K562 (cell line): Measurements from ENCODE around the gene HSD17B8. TPM values are rescaled to one million over a fixed set of nuclear protein-coding genes. Genes with fewer than 3 reads are reported as not detected.

Source experiments
- ASH1L ChIP-seq: fragments of 450-650 bp; IDR thresholded peaks from 2 replicates; pipeline ENCODE4 v1.6.1; 2018; ENCODE audit warnings: borderline replicate concordance, mild to moderate bottlenecking, low read depth; ENCODE audit not compliant: partially characterized antibody
- CBX1 ChIP-seq: sonication (generic); IDR thresholded peaks from 2 replicates; pipeline ENCODE4 v1.6.1; 2016; ENCODE audit warnings: antibody characterized with exemption, low read depth, mild to moderate bottlenecking
- CBX3 ChIP-seq, 2 experiments: IDR thresholded peaks; 1 replicate in 1 of 2; 2 replicates in 1 of 2; pipeline ENCODE4 v1.6.1; 2012; ENCODE audit warnings: inconsistent platforms in 2 of 2, low read length in 2 of 2, borderline replicate concordance in 1 of 2, control low read depth in 1 of 2
- CCNT2 ChIP-seq: IDR thresholded peaks from 2 replicates; pipeline ENCODE4 v1.6.1; 2011; ENCODE audit warnings: borderline replicate concordance, low read depth, mild to moderate bottlenecking, moderate library complexity, mixed read lengths, low read length; ENCODE audit not compliant: insufficient read length; ENCODE audit errors: extremely low read depth
- CHD1 ChIP-seq: fragments of 200-600 bp; sonication (generic); IDR thresholded peaks from one replicate; pipeline ENCODE4 v1.6.1; 2012; ENCODE audit warnings: mild to moderate bottlenecking, moderate library complexity, low read length, inconsistent platforms
- EGR1 ChIP-seq: fragments of 450-650 bp; conservative IDR thresholded peaks from 2 replicates; pipeline ENCODE4 v1.6.1; 2017; ENCODE audit warnings: mild to moderate bottlenecking
- ELF4 ChIP-seq: fragments of 450-650 bp; formaldehyde crosslinking; IDR thresholded peaks from 2 replicates; pipeline ENCODE4 v1.4.0; 2022; ENCODE audit warnings: missing genetic modification characterization
- EP400 ChIP-seq: fragments of 450-650 bp; IDR thresholded peaks from 2 replicates; pipeline ENCODE4 v1.6.1; 2017; ENCODE audit warnings: antibody characterized with exemption, mild to moderate bottlenecking, moderate library complexity
- ETV6 ChIP-seq, 3 experiments: fragments of 150-350 bp in 1 of 3; sonication (generic) in 1 of 3; formaldehyde crosslinking in 1 of 3; IDR thresholded peaks; 2 replicates each; pipeline versions ENCODE4 v1.6.1 to v1.8.0; 2014 to 2022; ENCODE audit warnings: borderline replicate concordance in 2 of 3, low read depth in 2 of 3, antibody characterized with exemption in 1 of 3, low read length in 1 of 3, mild to moderate bottlenecking in 1 of 3, missing genetic modification reagents in 1 of 3
- FIP1L1 ChIP-seq: fragments of 200-400 bp; formaldehyde crosslinking; IDR thresholded peaks from 2 replicates; pipeline ENCODE4 v1.6.1; 2018; ENCODE audit warnings: mild to moderate bottlenecking, low read depth, low read length; ENCODE audit not compliant: poor library complexity, severe bottlenecking
- FOXJ2 ChIP-seq: fragments of 200-800 bp; sonication (Bioruptor generic); IDR thresholded peaks from 2 replicates; pipeline ENCODE4 v1.6.1; 2016; ENCODE audit warnings: missing genetic modification characterization, missing compliant biosample characterization
- FOXK1 ChIP-seq: sonication (generic); formaldehyde crosslinking; IDR thresholded peaks from 2 replicates; pipeline ENCODE4 v1.8.0; 2022; ENCODE audit warnings: missing genetic modification reagents, mild to moderate bottlenecking, borderline replicate concordance
- GABPB1 ChIP-seq: sonication (generic); formaldehyde crosslinking; IDR thresholded peaks from 2 replicates; pipeline ENCODE4 v1.8.0; 2022; ENCODE audit warnings: mild to moderate bottlenecking, missing genetic modification reagents
- PYGO2 ChIP-seq: fragments of 450-650 bp; IDR thresholded peaks from 2 replicates; pipeline ENCODE4 v1.6.1; 2016; ENCODE audit warnings: mild to moderate bottlenecking, missing genetic modification characterization, moderate library complexity, missing compliant biosample characterization
- RAD51 ChIP-seq: fragments of 450-650 bp; IDR thresholded peaks from 2 replicates; pipeline ENCODE4 v1.7.1; 2016; ENCODE audit warnings: low read depth, mild to moderate bottlenecking, borderline replicate concordance
- SMARCC2 ChIP-seq: fragments of 450-650 bp; IDR thresholded peaks from 2 replicates; pipeline ENCODE4 v1.6.1; 2017; ENCODE audit warnings: antibody characterized with exemption, moderate library complexity, mild to moderate bottlenecking, low read depth
- SNIP1 ChIP-seq: fragments of 450-650 bp; IDR thresholded peaks from 2 replicates; pipeline ENCODE4 v1.7.1; 2017; ENCODE audit warnings: low read depth, mild to moderate bottlenecking
- SRSF7 ChIP-seq: fragments of 200-400 bp; formaldehyde crosslinking; optimal IDR thresholded peaks from 2 replicates; pipeline ENCODE3; 2017; ENCODE audit warnings: mild to moderate bottlenecking, low read depth, low read length
- TEAD2 ChIP-seq: fragments of 450-650 bp; IDR thresholded peaks from 2 replicates; pipeline ENCODE4 v1.6.1; 2016; ENCODE audit warnings: missing genetic modification characterization, control low read depth, missing compliant biosample characterization
- TOE1 ChIP-seq, 2 experiments: fragments of 450-650 bp in 1 of 2; sonication (generic) in 1 of 2; formaldehyde crosslinking in 1 of 2; IDR thresholded peaks; 2 replicates each; pipeline versions ENCODE4 v1.7.1 to v1.8.0; 2016 to 2022; ENCODE audit warnings: borderline replicate concordance in 2 of 2, mild to moderate bottlenecking in 2 of 2, antibody characterized with exemption in 1 of 2, inconsistent platforms in 1 of 2, low read depth in 1 of 2, missing genetic modification reagents in 1 of 2, moderate library complexity in 1 of 2
- ZFPM2 ChIP-seq: fragments of 250-450 bp; sonication (Bioruptor Pico); IDR thresholded peaks from 2 replicates; pipeline ENCODE4 v1.5.1; 2022; ENCODE audit warnings: mild to moderate bottlenecking
- ZNF408 ChIP-seq: fragments of 250-450 bp; sonication (Bioruptor Pico); IDR thresholded peaks from 2 replicates; pipeline ENCODE4 v1.4.0; 2020; ENCODE audit warnings: low read depth, mild to moderate bottlenecking, moderate library complexity
- ZSCAN32 ChIP-seq: fragments of 450-650 bp; formaldehyde crosslinking; IDR thresholded peaks from 2 replicates; pipeline ENCODE4 v1.4.0; 2020; ENCODE audit warnings: mild to moderate bottlenecking, moderate library complexity
- polyA plus RNA-seq, 8 experiments: library from polyadenylated mRNA; depleted of rRNA in 4 of 8; stranded (reverse) in 5 of 8; unstranded in 3 of 8; fragments of >200 nt; fragmentation: Nextera tagmentation in 2 of 8; fragmentation: Illumina TruSeq in 1 of 8; extraction: Ambion mirVana in 2 of 8; extraction: Trizol in 1 of 8; gene quantifications; 2 replicates each; pipeline versions ENCODE4 v1.2.1 to v1.2.3, GENCODE V29; 2011 to 2014; ENCODE audit warnings: inconsistent platforms in 1 of 8, missing spikeins in 1 of 8
- total RNA-seq, 7 experiments: library from RNA; depleted of rRNA in 6 of 7; stranded (reverse); fragments of >200 nt in 6 of 7; fragmentation: Illumina TruSeq in 2 of 7; extraction: Trizol in 2 of 7; gene quantifications; 2 replicates each; pipeline versions ENCODE4 v1.2.1 to v1.2.3, GENCODE V29; 2011 to 2021; ENCODE audit warnings: low replicate concordance in 1 of 7
- TF ChIP-seq, protein P1 (sequence below): fragments of 450-650 bp; IDR thresholded peaks from 2 replicates; pipeline ENCODE4 v1.6.1; 2016; ENCODE audit warnings: borderline replicate concordance
- TF ChIP-seq, protein P2 (sequence below): fragments of 450-650 bp; IDR thresholded peaks from 2 replicates; pipeline ENCODE4 v1.6.1; 2016; ENCODE audit warnings: low read depth, mild to moderate bottlenecking, moderate library complexity

The HSD17B8 gene
- total and polyA plus RNA-seq, 9 of the 15 experiments (the other 6 are each of a cell fraction or from before 2014, with no cell fraction given): 3.7 to 35.2 (median 14.2) TPM

DNA sequence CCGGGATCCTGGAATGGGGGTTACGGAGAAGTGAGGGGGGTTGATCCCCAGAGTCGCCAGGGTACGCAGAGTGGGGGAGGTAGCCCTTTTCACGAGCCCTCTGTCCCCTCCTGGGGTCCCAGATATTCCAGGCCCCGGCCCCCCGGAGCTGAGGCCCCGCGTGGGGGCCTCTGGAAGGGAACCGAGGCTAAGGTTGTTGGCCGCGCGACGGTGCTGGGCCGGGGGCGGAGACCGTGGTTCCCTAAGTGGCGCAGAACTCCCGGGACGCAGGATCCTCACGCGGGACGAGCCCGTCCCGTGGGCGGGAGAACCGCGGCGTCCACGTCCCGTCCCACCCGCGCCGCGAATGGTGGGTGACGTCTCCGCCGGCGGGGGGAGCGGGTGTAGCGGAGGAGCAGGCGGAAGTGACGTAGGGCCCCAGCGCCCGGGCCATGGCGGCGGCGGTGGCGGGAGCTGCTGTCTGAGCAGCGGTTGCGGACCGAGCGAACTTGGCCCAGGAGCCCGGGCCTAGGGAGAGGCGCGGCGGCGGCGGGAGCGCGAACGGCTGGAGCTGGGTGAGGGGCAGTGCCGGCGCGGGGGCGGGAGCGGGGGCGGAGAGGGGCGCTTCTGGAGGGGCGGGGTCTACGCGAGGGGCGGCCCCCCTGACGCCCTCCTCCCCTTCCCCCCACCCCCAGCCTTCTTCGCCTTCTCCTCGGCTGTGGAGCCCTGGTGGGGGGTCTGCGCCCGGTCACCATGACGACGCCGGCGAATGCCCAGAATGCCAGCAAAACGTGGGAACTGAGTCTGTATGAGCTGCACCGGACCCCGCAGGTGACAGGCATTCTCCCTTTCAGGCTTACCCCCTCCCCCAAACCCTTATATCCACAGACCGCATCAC is 3.9 kb downstream of the HSD17B8 start, which contains the start of gene RING1 (continued):
- TF ChIP-seq TEAD2 (tag): no peak
- peak; percentile 90 for TF ChIP-seq EGR1
- TF ChIP-seq ZSCAN32 (CRISPR knock-in tag): no peak; the same call in 1 of the 2 replicates
- no peak for TF ChIP-seq FOXJ2 (tag)
- TF ChIP-seq CBX3 (IDR thresholded peaks at IDR 0.05; ENCODE audit: borderline replicate concordance in 1 of 2, low read length in 2 of 2): 0 out of 3 replicates have a peak, but pooled peaks of 1 of the 2 experiments have one; percentile 13
- no peak for TF ChIP-seq CHD1
- TF ChIP-seq ETV6 (IDR thresholded peaks at IDR 0.05; ENCODE audit: borderline replicate concordance in 1 of 2, low read depth in 2 of 2, low read length in 1 of 2): 0 out of 4 replicates have a peak, but pooled peaks of 1 of the 2 experiments have one; percentile 53
- TF ChIP-seq ETV6 (CRISPR knock-in tag; IDR thresholded peaks at IDR 0.05; ENCODE audit: borderline replicate concordance): no peak
- TF ChIP-seq, protein P1, sequence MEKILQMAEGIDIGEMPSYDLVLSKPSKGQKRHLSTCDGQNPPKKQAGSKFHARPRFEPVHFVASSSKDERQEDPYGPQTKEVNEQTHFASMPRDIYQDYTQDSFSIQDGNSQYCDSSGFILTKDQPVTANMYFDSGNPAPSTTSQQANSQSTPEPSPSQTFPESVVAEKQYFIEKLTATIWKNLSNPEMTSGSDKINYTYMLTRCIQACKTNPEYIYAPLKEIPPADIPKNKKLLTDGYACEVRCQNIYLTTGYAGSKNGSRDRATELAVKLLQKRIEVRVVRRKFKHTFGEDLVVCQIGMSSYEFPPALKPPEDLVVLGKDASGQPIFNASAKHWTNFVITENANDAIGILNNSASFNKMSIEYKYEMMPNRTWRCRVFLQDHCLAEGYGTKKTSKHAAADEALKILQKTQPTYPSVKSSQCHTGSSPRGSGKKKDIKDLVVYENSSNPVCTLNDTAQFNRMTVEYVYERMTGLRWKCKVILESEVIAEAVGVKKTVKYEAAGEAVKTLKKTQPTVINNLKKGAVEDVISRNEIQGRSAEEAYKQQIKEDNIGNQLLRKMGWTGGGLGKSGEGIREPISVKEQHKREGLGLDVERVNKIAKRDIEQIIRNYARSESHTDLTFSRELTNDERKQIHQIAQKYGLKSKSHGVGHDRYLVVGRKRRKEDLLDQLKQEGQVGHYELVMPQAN: no peak; the same call in 1 of the 2 replicates
- TF ChIP-seq ELF4 (CRISPR knock-in tag): 0 out of 2 replicates have a peak, but pooled peaks have one; percentile 20
- TF ChIP-seq TOE1 (IDR thresholded peaks at IDR 0.05; ENCODE audit: borderline replicate concordance): no peak; the same call in 1 of the 2 replicates
- TF ChIP-seq TOE1 (CRISPR knock-in tag; IDR thresholded peaks at IDR 0.05; ENCODE audit: borderline replicate concordance, low read depth): no peak
- peak; percentile 78 for TF ChIP-seq FIP1L1
- TF ChIP-seq FOXK1: no peak
- no peak for TF ChIP-seq RAD51
- TF ChIP-seq SRSF7: no peak
- peak; percentile 88 for TF ChIP-seq EP400
- no peak for TF ChIP-seq PYGO2
- no peak for TF ChIP-seq ASH1L
- TF ChIP-seq ZNF408 (CRISPR knock-in tag): no peak
- TF ChIP-seq SMARCC2: no peak
- no peak for TF ChIP-seq SNIP1
- peak; percentile 80 for TF ChIP-seq CBX1
- peak; percentile 86 for TF ChIP-seq CCNT2
- 0 out of 2 replicates have a peak, but pooled peaks have one; percentile 15 for TF ChIP-seq ZFPM2 (CRISPR knock-in tag)
- peak; percentile 99 for TF ChIP-seq GABPB1 (CRISPR knock-in tag)
- TF ChIP-seq, protein P2, sequence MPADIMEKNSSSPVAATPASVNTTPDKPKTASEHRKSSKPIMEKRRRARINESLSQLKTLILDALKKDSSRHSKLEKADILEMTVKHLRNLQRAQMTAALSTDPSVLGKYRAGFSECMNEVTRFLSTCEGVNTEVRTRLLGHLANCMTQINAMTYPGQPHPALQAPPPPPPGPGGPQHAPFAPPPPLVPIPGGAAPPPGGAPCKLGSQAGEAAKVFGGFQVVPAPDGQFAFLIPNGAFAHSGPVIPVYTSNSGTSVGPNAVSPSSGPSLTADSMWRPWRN: no peak
